Liver (tissue), 3 donors: ENCODE results near the gene PSMC4.

Experiments
- GABPA ChIP-seq, 2 donors: IDR thresholded peaks in 1 of 2; conservative IDR thresholded peaks in 1 of 2; 2 replicates each; pipeline ENCODE4 v1.6.1; 2016; ENCODE audit warnings: antibody characterized with exemption in 2 of 2, mild to moderate bottlenecking in 1 of 2, moderate library complexity in 1 of 2
- RAD21 ChIP-seq, 2 donors: IDR thresholded peaks; 2 replicates each; pipeline ENCODE4 v1.6.1; 2016; ENCODE audit warnings: antibody characterized with exemption in 2 of 2, mild to moderate bottlenecking in 2 of 2
- YY1 ChIP-seq: IDR thresholded peaks from 2 replicates; pipeline ENCODE4 v1.6.1; 2016; ENCODE audit warnings: antibody characterized with exemption, mild to moderate bottlenecking
- TF ChIP-seq, protein P1 (sequence below): fragments of 150-350 bp; IDR thresholded peaks from 2 replicates; pipeline ENCODE4 v1.5.1; 2017; ENCODE audit warnings: improper control_type of control experiment, low read depth, low read length; ENCODE audit not compliant: missing input control
- TF ChIP-seq, protein P2 (sequence below): IDR thresholded peaks from 2 replicates; pipeline ENCODE4 v1.6.1; 2016; ENCODE audit warnings: antibody characterized with exemption, mild to moderate bottlenecking
- donor health status: healthy.
- donor health status: healthy.

DNA sequence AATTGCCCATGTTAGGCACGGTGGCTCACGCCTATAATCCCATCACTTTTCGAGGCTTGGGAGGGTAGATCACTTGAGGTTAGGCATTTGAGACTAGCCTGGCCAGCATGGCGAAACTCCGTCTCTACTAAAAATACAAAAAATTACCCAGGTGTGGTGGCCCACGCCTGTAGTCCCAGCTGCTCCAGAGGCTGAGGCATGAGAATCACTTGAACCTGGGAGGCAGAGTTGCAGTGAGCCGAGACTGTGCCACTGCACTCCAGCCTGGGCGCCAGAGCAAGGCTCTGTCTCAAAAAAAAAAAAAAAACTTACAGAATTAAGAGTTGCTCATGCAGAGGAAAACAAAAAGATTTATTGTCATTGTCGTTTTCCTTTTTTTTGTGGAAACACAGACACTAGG is 3.4 kb upstream of the PSMC4 start:
- TF ChIP-seq, protein P1, sequence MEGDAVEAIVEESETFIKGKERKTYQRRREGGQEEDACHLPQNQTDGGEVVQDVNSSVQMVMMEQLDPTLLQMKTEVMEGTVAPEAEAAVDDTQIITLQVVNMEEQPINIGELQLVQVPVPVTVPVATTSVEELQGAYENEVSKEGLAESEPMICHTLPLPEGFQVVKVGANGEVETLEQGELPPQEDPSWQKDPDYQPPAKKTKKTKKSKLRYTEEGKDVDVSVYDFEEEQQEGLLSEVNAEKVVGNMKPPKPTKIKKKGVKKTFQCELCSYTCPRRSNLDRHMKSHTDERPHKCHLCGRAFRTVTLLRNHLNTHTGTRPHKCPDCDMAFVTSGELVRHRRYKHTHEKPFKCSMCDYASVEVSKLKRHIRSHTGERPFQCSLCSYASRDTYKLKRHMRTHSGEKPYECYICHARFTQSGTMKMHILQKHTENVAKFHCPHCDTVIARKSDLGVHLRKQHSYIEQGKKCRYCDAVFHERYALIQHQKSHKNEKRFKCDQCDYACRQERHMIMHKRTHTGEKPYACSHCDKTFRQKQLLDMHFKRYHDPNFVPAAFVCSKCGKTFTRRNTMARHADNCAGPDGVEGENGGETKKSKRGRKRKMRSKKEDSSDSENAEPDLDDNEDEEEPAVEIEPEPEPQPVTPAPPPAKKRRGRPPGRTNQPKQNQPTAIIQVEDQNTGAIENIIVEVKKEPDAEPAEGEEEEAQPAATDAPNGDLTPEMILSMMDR: no peak
- no peak for TF ChIP-seq YY1
- TF ChIP-seq, protein P2, sequence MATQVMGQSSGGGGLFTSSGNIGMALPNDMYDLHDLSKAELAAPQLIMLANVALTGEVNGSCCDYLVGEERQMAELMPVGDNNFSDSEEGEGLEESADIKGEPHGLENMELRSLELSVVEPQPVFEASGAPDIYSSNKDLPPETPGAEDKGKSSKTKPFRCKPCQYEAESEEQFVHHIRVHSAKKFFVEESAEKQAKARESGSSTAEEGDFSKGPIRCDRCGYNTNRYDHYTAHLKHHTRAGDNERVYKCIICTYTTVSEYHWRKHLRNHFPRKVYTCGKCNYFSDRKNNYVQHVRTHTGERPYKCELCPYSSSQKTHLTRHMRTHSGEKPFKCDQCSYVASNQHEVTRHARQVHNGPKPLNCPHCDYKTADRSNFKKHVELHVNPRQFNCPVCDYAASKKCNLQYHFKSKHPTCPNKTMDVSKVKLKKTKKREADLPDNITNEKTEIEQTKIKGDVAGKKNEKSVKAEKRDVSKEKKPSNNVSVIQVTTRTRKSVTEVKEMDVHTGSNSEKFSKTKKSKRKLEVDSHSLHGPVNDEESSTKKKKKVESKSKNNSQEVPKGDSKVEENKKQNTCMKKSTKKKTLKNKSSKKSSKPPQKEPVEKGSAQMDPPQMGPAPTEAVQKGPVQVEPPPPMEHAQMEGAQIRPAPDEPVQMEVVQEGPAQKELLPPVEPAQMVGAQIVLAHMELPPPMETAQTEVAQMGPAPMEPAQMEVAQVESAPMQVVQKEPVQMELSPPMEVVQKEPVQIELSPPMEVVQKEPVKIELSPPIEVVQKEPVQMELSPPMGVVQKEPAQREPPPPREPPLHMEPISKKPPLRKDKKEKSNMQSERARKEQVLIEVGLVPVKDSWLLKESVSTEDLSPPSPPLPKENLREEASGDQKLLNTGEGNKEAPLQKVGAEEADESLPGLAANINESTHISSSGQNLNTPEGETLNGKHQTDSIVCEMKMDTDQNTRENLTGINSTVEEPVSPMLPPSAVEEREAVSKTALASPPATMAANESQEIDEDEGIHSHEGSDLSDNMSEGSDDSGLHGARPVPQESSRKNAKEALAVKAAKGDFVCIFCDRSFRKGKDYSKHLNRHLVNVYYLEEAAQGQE: no peak
- TF ChIP-seq RAD21 (IDR thresholded peaks at IDR 0.05): no peak
- TF ChIP-seq GABPA (IDR thresholded peaks at IDR 0.05 in 1 of 2, conservative IDR thresholded peaks at IDR 0.05 in 1 of 2): no peak
